Activated CD8-positive, alpha-beta memory T cell treated with anti-CD3 and anti-CD28 coated beads, Interleukin-2, amount 50 U/mL, for 4 hours (primary cell): Measurements from ENCODE around the gene DBH.

Source experiments
- DNase-seq: peaks from one replicate; pipeline ENCODE4 v3.0.0-alpha.2; 2020

DBH gene

DNA sequence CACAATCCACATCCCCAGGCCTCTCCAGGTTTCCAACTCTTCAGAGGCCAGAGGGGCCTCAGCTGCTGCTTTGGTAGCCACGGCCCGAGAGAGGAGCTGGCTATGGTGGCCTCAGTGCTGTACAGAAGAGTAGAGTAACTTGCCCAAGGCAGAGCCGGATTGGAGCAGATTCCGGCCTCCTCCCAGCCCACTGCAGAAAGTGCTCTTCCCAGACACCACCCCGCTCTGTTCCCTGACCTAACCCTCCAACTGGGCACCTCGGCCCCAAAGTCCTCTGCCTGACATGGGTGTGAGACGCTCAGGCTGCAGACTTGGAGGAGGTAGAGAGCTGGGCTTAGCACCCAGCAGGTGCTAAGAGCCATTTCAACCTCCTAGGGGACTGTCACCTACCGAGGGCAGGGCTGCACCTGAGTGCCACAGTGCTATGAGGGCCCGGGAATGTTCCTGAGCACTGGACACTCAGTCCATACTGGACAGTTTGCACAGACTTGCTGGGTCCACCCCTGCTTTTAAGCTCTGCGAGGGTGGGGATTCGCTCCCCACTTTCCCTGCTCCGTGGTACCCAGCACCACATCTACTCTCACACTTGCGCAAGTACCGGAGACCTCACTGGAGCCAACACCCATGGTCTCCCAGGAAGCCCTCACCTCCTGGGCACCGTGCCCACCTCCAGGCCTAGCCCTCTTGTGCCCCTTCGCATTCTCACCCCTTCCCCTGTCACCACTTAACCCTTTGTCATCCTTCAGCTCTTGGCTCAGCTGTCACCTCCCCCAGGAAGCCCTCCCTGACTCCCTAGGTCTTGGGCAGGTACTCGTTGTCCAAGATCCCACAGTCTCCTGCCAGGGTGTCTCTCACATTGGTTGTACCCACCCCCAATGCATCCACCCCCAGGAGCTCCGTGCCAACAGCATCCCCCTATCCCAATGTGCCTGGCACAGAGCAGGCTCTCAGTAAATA, 49.8 kb downstream of the DBH start:
- no peak for DNase-seq

DNA sequence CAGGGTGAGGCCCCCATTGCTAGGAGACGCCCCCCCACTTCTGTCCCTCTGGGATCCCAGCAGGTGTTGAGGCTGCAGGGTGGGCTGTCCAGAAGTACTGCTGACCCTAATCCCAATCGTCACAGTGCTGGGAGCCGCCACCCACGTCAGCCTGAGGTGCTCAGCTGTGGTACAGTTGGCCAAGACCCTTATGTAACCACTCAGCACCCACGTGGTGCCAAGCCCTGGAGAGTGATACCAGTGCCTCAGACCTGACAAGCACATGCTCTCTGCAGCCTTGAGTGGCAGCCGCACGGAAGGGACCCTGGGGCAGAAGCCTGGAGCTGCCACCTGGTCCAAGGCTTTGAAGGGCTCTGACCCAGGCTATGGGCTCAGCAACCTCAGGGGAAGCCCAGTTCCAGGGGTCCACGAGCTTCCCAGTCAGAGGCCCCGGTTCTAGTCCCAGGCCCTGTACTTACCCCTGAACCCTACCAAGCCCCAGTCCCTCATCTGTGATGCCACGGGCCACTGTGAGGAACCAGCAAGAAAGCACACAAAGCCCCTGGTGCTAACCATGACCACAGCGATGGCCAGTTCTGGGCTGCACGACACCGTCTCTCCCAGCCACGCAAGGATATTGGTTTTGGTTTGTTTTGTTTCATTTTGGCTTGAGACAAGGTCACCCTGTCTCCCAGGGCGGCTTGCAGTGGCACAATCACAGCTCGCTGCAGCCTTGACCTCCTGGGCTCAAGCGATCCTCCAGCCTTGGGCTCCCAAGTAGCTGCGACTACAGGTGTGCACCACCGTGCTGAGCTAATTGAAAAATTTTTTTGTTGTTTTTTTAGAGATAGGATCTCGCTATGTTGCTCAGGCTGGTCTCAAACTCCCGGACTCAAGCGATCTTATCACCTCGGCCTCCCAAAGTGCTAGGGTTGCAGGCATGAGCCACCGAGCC, 50.7 kb downstream of the DBH start:
- no peak for DNase-seq

DNA sequence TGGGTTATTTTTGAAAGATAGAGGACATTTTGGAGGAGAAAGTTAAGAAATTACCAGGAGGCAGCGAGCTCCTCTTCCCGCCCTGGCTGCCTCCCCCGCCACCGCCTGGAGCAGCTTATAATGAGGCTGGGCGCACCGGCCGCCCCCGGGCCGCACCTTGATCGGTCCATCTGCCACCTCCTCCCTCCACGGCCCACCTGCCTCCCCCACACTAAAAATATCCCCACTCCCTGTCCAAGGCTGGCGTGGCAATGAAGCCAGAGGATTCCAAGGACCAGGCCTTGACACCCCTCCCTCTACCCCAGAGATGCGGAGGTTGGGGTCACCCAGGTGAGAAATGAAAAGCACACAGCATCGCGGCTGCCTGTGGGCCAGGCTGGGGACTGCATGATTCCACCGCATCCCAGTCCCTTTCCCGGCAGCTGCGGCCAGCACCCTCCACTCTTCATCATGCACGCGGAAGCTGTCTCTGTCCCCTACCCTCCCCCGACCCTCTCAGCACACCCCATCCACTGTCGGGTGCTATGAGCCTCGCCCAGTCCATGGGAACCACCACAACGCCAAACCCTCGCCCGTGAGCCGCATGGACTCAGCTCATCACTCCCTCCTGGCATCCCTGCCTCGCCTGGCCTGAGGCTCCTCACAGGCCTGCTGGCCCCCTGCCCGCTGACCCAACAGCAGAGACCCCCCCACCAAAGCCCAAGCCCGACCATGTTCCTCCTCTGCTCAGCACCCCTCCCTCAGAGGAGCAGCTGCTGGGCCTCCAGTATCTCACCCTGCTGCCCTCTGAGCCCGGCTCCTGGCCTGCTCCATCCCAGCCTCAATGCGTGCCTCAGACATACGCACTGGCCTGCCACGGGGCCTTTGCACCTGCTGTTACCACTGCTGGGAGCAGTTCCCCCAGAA, 51.9 kb downstream of the DBH start:
- no peak for DNase-seq

DNA sequence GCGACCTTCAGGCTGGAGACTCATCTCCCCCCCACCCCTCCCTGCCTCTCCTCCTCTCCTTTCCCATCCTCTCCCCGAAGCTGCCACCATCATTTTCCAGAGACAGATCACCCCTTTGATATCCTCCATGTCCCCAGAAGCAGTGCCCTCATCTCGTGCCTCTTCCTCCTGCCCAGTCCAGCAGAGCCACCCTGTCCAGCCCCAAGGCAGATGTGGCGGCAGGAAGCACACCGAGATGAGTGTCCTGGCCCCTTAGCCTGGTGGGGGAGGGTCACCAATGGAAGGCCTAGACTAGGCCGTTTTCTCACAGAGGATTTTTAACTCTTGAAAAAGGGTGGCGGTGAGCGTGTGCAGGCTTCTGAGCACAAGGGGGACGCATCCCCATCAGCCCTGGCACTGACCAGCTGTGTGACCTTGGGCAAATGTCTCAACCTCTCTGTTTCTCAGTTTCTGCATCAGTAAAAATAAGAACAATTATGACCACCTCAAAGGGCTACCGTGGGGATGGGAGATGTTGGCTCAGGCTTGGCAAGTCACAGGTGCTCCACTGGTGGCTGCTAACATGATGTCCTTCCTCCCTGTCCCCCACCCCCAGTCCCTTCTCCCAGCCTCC, 53.1 kb downstream of the DBH start:
- no peak for DNase-seq

DNA sequence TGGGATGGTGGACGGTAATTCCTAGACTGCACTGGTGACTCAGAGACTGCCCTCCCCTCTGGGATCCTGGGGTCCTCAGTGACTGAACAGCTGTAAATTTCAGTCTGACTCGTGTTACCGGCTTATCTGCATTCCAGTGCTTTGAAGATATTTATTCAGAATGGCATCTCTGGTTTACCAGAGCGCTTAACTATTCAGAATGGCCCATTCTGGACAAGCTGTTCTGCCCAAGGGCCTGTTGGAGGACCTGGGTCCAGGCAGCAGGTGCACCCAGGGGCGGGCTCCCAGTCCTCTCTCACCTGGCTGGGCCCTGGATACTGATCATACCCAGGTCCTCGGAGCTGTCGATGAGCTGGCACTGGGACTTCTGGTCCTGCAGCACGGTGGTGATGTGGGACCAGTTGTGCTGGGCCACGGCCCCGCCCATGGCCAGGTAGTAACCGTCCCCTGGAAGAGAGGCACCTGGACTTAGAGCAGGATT, 54.0 kb downstream of the DBH start:
- no peak for DNase-seq

DNA sequence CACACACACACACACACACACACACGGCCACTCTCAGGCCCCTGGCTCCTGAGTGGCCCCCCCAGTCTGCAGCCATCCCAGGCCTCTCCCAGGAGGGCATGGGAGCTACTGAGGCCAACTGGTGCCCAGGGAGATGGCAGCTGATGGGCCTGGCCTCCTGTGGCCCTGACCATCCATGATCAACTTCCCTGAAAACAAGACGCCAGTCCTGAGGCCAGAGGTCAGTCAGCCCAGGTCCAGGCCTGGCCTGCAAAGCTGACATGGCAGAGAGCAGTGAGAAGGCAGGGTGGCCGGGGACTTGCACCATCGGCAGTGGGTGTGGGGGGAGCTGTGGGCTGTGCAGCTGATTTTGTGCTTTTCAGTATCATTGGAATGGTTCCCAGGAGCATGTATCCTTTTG, 55.0 kb downstream of the DBH start:
- DNase-seq: no peak

DNA sequence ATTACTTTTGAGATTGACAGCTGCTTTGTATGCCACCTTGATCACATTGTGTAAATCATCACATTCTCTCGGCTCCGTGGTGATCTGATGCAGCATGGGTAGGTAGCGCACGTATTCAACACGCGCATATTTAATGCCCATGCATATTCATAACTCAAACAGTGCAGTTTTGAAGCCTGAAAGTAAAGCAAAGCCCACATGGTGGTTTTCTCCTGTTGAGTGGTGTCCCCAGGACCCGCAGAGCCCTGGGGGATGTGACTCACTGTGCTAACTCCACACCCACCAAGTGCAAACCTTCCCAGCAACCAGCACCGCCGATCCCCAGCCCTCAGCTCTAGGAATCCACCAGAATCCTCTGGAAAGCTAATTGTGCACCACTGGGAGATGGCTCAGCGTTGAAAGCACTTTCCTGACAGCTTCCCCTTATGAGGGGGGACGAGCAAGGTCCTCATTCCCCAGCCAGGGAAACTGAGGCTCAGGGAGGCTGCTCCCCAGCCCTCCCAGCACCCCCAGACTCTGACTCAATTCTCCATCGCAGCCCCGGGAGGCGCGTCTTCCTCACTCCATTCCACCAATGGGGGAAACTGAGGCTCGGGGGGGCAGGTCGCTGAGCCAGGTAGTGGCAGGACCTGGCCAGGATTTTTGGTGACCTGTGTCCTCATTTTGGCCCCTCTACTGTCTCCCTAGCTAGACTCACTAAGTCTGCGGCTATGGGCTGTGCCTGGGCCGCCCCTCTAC, 55.6 kb downstream of the DBH start:
- no peak for DNase-seq

DNA sequence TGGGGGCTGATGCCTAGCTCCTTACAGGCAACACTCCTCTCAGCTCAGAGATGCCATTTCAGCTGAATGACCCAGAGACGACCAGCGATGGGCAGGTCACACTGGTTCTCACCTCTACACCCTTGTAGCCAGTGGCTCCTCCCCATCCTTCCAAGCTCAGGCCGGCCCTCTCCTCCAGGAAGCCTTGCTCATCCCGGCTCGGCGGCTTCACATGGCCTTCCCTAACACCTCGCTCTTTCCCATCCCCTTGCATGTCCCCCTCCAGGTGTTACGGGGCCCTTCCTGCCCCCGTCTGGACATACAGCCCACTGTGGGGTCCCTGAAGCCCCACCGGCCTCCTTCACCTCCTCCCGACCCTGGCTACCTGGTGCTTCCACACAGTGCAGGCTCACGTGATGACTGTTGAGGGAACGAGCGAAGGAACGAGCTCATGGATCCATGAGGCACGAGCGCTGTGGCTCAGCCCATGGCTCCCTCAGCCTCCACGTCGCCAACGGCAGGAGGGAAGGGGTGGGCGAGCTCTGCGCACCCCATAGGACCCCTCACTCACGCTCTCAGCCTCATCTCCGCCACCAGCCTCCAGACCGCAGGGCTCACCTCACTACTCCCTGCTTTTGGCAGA, 56.3 kb downstream of the DBH start:
- no peak for DNase-seq

DNA sequence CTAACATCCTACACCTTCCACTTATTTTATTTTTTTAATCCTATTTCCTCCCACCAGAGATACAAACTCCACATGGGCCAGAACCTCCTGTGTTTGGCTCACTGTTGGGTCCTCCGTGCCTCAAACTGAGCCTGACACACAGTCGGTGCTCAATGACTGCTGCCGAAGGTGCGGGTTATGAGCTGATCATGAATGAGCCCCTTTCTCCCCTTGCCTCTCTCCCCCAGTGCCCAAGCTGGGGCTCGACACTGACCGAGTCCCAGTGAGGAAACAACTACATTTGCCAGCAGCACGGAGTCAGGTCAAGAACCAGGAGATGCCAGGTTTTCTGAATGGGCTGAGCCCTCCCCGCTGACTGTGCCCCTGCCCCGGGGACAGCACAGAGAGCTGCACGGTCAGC, 57.0 kb downstream of the DBH start:
- no peak for DNase-seq

DNA sequence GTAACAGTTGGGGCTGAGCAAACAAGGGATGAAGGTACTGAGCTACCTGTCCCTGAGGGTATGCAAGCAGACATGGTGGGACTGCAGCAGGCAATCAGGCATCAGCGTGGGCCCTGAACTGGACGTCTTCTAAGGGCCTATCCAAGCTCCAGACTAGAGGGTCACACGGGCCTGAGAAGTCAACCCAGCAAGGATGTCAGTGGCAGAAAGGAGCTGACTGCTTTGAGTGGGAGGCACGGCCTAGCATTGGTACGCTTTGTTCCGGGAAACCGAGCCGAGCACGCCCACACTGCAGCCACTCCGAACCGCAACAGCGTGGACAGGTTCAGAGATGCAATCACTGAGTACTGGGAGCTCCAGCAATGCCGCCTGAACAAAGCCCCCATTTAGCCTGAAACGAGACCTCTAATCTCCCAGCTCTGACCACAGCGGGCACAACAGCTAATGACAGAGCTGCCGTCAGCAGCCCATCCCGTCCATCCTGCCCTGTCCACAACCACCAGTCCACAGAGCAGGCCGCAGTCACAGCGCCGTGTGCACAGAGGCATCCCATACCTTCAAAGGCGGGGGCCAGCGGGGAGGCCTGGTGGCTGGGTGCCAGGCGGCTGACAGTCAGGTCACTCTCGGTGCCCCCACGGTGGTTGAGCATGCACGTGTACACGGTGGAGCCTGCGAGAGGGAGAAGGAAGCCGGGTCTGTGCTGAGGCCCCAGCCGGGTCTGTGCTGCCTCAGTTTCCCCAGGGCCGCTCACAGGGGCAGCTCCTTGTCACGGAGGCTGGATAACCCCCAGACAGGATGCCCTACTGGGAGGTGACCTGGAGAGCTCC, 57.8 kb downstream of the DBH start:
- DNase-seq: no peak

DNA sequence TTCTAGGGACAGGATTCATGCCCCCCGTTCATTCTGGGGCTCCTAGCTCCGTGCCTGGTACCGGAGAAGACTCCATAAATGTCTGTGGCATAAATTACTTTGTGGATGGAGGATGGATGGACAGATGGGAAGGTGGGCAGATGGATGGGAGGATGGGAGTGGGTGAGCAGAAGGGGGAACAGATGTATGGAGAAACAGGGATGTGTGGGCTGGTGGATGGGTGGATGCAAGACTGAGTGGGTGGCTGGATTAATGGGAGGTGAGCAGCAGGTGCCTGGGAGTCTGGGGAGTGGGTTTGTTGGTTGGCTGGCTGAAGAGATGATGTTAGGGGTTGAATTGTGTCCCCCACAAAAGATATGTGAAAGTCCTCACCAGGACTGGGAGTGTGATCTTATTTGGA, 58.5 kb downstream of the DBH start:
- no peak for DNase-seq

DNA sequence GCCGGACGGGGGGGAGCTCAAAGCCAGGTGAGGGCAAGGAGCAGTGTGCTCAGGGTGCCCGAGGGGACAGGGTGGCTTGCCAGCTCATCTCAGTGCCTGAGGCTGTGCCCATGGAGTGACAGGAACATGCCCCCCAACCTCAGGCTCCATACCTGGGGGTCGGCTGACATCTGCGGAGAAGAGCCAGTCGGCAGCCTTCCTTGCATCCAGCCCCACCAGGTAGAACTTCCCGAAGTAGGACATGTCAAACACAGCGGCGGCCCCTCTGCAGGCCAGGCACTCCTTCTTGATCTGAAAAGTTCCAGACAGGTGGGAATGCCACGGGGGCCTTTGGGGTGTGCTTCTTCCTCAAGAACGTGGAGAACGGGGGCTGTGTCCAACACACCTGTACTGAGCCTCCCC, 59.9 kb downstream of the DBH start:
- no peak for DNase-seq

DNA sequence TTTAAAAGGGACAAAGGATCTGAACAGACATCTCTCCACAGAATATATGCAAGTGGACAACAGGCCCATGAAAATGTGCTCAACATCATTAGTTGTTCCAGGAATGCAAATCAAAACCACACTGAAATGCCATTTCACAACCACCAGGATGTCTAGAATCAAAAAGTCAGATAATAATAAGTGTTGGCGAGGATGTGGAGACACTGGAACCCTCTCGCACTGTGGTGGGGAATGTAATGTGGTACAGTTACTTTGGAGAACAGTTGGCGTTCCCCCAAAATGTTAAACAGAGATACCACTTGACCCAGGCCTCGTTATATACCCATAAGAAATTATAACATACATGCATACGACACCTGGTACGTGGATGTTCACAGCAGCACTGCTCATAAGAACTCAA, 63.4 kb downstream of the DBH start:
- DNase-seq: no peak

DNA sequence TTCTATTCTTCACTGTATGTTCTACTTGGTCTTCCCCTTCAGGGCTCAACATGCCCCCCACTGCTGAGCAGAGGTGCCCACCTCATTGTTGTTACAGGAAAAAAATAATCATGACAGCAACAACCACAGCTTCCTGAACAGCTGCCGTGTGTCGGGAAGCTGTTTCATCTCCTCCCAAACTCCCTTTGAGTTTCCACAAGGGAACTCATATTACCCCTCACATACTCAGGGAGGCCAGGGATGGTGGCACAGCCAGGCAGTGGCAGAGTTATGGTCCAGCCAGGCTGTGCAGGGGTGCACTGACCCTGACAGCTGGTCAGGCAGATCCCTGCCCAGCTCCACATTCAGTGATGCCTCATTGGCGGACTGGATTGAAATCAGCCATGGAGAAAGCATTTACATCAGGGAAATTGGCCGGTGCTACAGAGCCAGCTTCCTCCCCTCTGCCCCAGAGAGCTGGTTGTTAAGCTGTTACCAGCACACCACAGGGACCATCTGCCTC, 64.7 kb downstream of the DBH start:
- DNase-seq: no peak

DNA sequence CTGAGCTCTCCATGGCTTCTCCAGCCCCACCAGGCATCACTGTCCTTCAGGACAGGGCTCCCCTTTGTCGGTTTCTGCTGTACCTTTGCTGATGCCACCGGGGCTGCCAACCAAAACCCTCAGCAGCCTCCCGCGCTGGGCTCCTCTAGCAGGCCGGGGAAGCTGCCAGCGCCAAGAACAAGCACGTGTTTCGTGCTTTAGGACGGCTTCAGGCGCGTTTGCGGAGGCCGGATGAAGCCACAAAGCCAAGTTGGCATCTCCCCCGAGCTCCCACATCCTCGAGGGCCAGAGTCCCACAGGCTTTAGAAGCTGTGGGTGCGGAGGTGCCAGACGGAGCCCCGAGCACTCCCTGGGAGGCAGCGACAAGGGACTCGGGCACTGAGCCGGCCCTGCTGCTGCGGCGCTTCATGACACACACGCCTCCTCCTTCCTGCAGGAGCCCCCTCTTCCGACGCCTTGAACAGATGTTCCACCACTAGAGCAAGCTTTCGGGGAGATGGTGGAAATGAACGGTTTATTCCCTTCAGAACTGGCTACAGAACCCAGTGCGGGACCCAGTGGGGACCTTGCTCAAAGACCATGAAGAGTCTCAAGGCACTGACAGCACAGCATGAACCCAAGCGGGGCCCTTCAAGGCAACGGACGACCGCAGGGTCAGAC, 65.3 kb downstream of the DBH start:
- DNase-seq: peak; percentile 60

DNA sequence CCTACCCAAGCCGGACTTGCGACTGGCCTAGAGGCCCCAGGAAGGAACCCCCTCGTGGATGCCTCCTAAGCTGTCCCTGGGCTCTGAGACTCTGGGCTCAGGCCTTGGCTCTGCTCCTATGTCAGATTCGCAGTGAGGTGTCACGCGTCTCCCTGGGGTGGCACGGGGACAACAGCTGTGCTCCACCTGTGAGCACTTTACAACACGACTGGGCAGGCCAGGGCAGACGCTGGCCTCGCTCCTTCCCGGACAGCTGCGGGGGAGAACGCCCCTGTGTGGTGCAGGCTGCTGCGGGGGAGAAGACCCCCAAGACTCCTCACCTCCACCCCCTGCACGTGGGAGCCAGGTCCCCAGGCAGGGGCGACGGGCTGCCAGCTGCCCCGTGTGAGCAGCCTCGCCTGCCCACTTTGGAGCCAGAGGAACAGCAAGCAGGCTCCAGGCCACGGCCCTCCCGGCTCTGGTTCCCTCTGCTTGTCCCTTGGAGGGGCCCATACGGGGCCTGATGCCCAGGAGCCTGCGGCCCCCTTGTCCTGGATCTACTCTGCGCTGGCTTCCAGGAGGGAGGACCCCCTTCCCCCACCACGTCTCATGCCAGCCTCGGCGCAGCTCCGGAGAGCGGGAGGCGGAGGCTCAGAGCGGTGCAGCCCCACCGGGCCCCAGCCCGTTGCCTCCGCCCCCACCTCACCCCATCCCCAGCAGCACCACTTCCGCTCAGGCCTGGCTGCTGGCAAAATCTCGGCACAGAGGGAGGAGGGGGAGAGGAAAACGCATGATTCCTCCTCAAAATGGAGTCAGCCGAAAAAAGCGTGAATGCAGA, 66.0 kb downstream of the DBH start:
- DNase-seq: peak; percentile 56

DNA sequence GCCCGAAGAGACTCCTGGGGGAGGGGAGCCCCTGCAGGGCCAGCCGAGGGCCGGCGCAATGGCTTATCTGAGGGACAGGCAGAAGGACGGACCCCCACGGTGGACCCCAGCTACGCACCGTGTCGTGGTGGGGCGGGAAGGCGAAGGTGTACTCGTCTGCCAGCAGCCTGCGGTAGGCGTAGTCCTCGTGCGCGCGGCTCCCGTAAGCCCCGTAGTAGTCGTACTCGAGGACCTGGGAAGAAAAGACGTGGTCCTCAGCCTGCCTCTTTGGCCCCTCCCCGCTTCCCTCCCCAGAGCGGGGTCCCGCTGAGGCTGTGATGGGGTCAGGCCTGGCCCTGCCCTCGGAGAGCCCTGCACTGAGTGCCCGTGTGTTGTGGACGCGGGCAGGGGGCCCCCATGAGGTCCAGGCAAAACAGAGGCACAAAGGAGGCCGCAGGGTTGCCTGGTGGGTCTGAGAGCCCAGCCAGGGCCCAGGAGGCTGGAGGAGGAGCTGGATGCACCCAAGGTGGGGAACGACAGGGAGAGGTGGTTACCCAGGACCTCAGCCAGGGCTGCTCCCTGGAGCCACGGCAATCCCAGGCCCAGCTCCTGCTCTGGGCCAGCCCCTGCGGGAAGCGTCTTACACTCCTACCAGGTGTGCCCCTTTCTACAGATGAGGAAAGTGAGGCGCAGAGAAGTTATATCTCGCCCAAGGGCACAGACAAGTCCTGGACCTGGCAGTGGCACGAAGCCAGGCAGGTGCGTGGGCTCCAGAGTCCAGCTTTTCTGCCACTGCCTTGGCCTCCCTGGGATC, 66.8 kb downstream of the DBH start:
- DNase-seq: peak; percentile 43
